B cell (primary cell): ENCODE results near the gene ARHGAP12. TPM values are rescaled to one million over a fixed set of nuclear protein-coding genes. Genes with fewer than 3 reads are reported as not detected.
"Not testable (repeated sequence)": the region's sequence is repeated elsewhere in the genome, so short reads cannot be mapped to it uniquely, and the experiment has no call there.

ENCODE experiments used
- ATAC-seq: fragments of 200-7000 bp; cut with Tn5 transposase; one replicate; pipeline ENCODE4 v1.10.0; 2021; ENCODE audit warnings: low read depth, mild to moderate bottlenecking, moderate number of reproducible peaks, moderate library complexity
- CTCF ChIA-PET: fragments of 350-600 bp; sonication (Branson Sonifier 250); formaldehyde crosslinking; loops from one replicate; lab custom pipeline; 2021; ENCODE audit warnings: antibody characterized with exemption, inconsistent platforms; lab: Charles Lee
- POLR2A ChIA-PET: fragments of 350-600 bp; sonication (Branson Sonifier 250); formaldehyde crosslinking; loops from one replicate; lab custom pipeline; 2021; ENCODE audit warnings: antibody characterized with exemption; lab: Charles Lee
- DNase-seq: peaks from one replicate; pipeline ENCODE4 v3.0.0; 2013
- H2AFZ ChIP-seq: 2 replicates; pipeline ENCODE4 v1.6.1; 2012; ENCODE audit warnings: mild to moderate bottlenecking, low read depth, low read length; ENCODE audit not compliant: insufficient read depth, poor library complexity, severe bottlenecking
- H3K27ac ChIP-seq, 2 donors: 1 replicate in 1 of 2; 2 replicates in 1 of 2; pipeline ENCODE4 v1.5.1; 2012 to 2013; ENCODE audit warnings: low read length in 2 of 2, mild to moderate bottlenecking in 2 of 2, moderate library complexity in 1 of 2
- H3K27me3 ChIP-seq, 4 experiments: fragments of 200-600 bp in 1 of 4; sonication (generic) in 1 of 4; replicated peaks in 1 of 4; 1 replicate in 2 of 4; 2 replicates in 2 of 4; pipeline versions ENCODE4 v1.6.1 to v1.7.0; 2013 to 2016; ENCODE audit warnings: low read length in 3 of 4, mild to moderate bottlenecking in 2 of 4, mixed read lengths in 1 of 4, moderate library complexity in 1 of 4; ENCODE audit not compliant: insufficient read depth in 4 of 4, control insufficient read depth in 3 of 4; ENCODE audit errors: control extremely low read depth in 1 of 4
- H3K36me3 ChIP-seq, 2 experiments: replicated peaks in 1 of 2; 1 replicate in 1 of 2; 2 replicates in 1 of 2; pipeline versions ENCODE4 v1.6.1 to v1.7.1; 2013; ENCODE audit warnings: low read length in 1 of 2; ENCODE audit not compliant: insufficient read depth in 2 of 2, control insufficient read depth in 1 of 2; ENCODE audit errors: control extremely low read depth in 1 of 2, extremely low read depth in 1 of 2
- H3K4me1 ChIP-seq, 2 donors: fragments of 200-600 bp in 1 of 2; sonication (generic) in 1 of 2; 1 replicate in 1 of 2; 2 replicates in 1 of 2; pipeline versions ENCODE4 v1.5.1 to v1.6.1; 2013 to 2017; ENCODE audit warnings: low read length in 2 of 2; ENCODE audit not compliant: control insufficient read depth in 2 of 2, insufficient read depth in 2 of 2
- H3K4me2 ChIP-seq: replicated peaks from 2 replicates; pipeline ENCODE3; 2012; ENCODE audit warnings: mild to moderate bottlenecking, low read depth, low read length; ENCODE audit not compliant: poor library complexity, severe bottlenecking
- H3K4me3 ChIP-seq, 5 experiments: fragments of 200-600 bp in 1 of 5; sonication (generic) in 1 of 5; 1 replicate in 3 of 5; 2 replicates in 2 of 5; pipeline versions ENCODE4 v1.5.1 to v1.7.0; 2011 to 2016; ENCODE audit warnings: low read length in 4 of 5, mild to moderate bottlenecking in 4 of 5, low read depth in 2 of 5, control low read depth in 1 of 5, moderate library complexity in 1 of 5; ENCODE audit not compliant: insufficient read depth in 1 of 5; ENCODE audit errors: control extremely low read depth in 1 of 5, extremely low read depth in 1 of 5
- H3K79me2 ChIP-seq: fragments of 200-600 bp; sonication (generic); one replicate; pipeline ENCODE4 v1.6.0; 2016; ENCODE audit warnings: low read length; ENCODE audit not compliant: control insufficient read depth, insufficient read depth
- H3K9ac ChIP-seq: fragments of 200-600 bp; sonication (generic); 2 replicates; pipeline ENCODE4 v1.6.1; 2017; ENCODE audit warnings: mild to moderate bottlenecking, low read length, moderate library complexity
- H3K9me3 ChIP-seq, 3 donors: one replicate each; pipeline versions ENCODE4 v1.6.1 to v1.7.1; 2013; ENCODE audit warnings: low read length in 2 of 3; ENCODE audit not compliant: control insufficient read depth in 2 of 3, insufficient read depth in 1 of 3; ENCODE audit errors: control extremely low read depth in 1 of 3
- H4K20me1 ChIP-seq: 2 replicates; pipeline ENCODE4 v1.6.0; 2012; ENCODE audit warnings: mild to moderate bottlenecking, low read length; ENCODE audit not compliant: insufficient read depth, control insufficient read depth, poor library complexity, severe bottlenecking
- H3K27ac Mint-ChIP-seq: one replicate; pipeline ENCODE4 v1.8.0; 2021; ENCODE audit warnings: mixed read lengths
- H3K27me3 Mint-ChIP-seq: one replicate; pipeline ENCODE4 v1.8.0; 2021; ENCODE audit warnings: mixed read lengths
- H3K4me1 Mint-ChIP-seq: one replicate; pipeline ENCODE4 v1.8.0; 2021; ENCODE audit warnings: mixed read lengths
- H3K4me3 Mint-ChIP-seq: one replicate; pipeline ENCODE4 v1.8.0; 2021; ENCODE audit warnings: mixed read lengths
- H3K9me3 Mint-ChIP-seq: one replicate; pipeline ENCODE4 v1.8.0; 2022; ENCODE audit warnings: mixed read lengths; ENCODE audit not compliant: insufficient read depth
- CTCF ChIP-seq: fragments of 200-600 bp; IDR thresholded peaks from one replicate; pipeline ENCODE4 v1.8.0; 2022; ENCODE audit warnings: antibody characterized with exemption, mild to moderate bottlenecking
- EZH2 ChIP-seq: IDR thresholded peaks from 2 replicates; pipeline ENCODE4 v1.6.1; 2012; ENCODE audit warnings: borderline replicate concordance, low read depth, mild to moderate bottlenecking, moderate library complexity, low read length; ENCODE audit not compliant: insufficient read depth, poor library complexity, severe bottlenecking
- WGBS: methylation state at CpG from one replicate; pipeline ENCODE4 v1.1.5; 2013; ENCODE audit warnings: missing lambda C conversion rate; ENCODE audit not compliant: insufficient coverage; 5-methylcytosine and 5-hydroxymethylcytosine counted together
- intact Hi-C: fragments of 100-400 bp; cut with micrococcal nuclease; formaldehyde crosslinking; loops from one replicate; pipeline ENCODE4 v1.10.0; 2022
- polyA plus RNA-seq: library from polyadenylated mRNA; depleted of rRNA; stranded (reverse); fragments of >200 nt; gene quantifications from 2 replicates; pipeline ENCODE4 v1.2.3, GENCODE V29; 2012
- total RNA-seq, 2 donors: library from RNA; stranded (reverse); fragments of 120-200 nt in 1 of 2; gene quantifications; 1 replicate in 1 of 2; 2 replicates in 1 of 2; pipeline versions ENCODE4 v1.2.3 to v1.2.4, GENCODE V29; 2013 to 2022

ARHGAP12 gene
- total and polyA plus RNA-seq, 2 donors (not counting 1 experiment from before 2014, with no cell fraction given), result 12.3 to 45.3 TPM

DNA sequence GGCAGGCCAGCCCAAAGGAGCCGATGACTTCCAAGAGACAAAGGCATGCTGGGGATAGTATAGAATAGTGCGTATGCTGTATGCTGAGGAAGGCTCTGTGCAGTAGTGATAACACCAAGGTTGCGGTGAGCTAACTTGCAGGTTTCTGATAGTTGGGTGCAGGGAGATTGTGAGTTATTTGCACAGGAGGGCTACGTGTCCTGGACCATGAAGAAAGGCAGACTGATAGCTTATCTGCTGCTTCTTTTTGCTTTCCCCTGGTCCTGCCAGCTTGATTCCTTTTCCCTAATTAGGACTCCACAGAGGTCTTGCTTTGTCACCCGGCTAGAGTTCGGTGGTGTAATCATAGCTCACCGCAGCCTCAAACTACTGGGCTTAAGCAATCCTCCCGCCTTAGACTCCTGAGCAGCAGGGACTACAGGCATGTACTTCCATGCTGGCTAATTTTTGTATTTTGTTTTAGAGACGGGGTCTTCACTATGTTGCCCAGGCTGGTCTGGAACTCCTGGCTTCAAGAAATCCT lies 43.9 kb upstream of the ARHGAP12 start:
- H3K27ac ChIP-seq, result no peak overlapping the region
- CTCF ChIA-PET, result no interaction called here
- no peak overlapping the region for H3K4me2 ChIP-seq
- POLR2A ChIA-PET, result no interaction called here
- ATAC-seq (no peak), DNase-seq (no peak)
- H3K27me3 ChIP-seq, result no peaks in the 10 kb centered on the region
- H3K9ac ChIP-seq, result no peak overlapping the region
- no peak for TF ChIP-seq EZH2
- TF ChIP-seq CTCF, result no peak
- no peaks in the 10 kb centered on the region for H3K9me3 ChIP-seq
- H4K20me1 ChIP-seq, result no peaks in the 10 kb centered on the region
- no peaks in the 10 kb centered on the region for H3K36me3 ChIP-seq
- 100% methylated on average over 8 of the region's 9 CpGs for WGBS
- no peak overlapping the region for H2AFZ ChIP-seq
- Mint-ChIP-seq H3K27me3 (no peaks in the 10 kb centered on the region), H3K4me3 (no peak overlapping the region), H3K27ac (no peak overlapping the region), H3K9me3 (no peaks in the 10 kb centered on the region), H3K4me1 (peaks cover 9% of the 10 kb centered on the region)
- H3K4me1 ChIP-seq, result peaks cover 5 to 6% of the 10 kb centered on the region in 2 donors
- no peak overlapping the region for H3K4me3 ChIP-seq
- intact Hi-C loops, result no loop called here
- H3K79me2 ChIP-seq, result no peaks in the 10 kb centered on the region

- H3K9me3 Mint-ChIP-seq, H3K4me1 ChIP-seq, POLR2A ChIA-PET, H2AFZ ChIP-seq, H3K27ac ChIP-seq, H3K4me3 Mint-ChIP-seq, H4K20me1 ChIP-seq, H3K4me2 ChIP-seq, H3K27ac Mint-ChIP-seq, CTCF ChIA-PET, ATAC-seq, H3K36me3 ChIP-seq, H3K79me2 ChIP-seq, H3K27me3 ChIP-seq, H3K9ac ChIP-seq, intact Hi-C loops, H3K4me3 ChIP-seq, H3K27me3 Mint-ChIP-seq, H3K9me3 ChIP-seq, H3K4me1 Mint-ChIP-seq: not testable (repeated sequence)
- DNase-seq, result peak; percentile 48
- no CpG with 5 or more reads among the region's 32 CpGs for WGBS
These were observed 41.2 kb upstream of the ARHGAP12 start for GRCh38 chr10:31969847-31970246.
